HepG2 (cell line): ENCODE results near the gene DENND1C. TPM values are rescaled to one million over a fixed set of nuclear protein-coding genes. Genes with fewer than 3 reads are reported as not detected.

Experiments used
- NFATC3 ChIP-seq: sonication (generic); formaldehyde crosslinking; IDR thresholded peaks from 2 replicates; pipeline ENCODE4 v1.5.1; 2020; ENCODE audit warnings: mild to moderate bottlenecking, missing genetic modification reagents
- SATB2 ChIP-seq: sonication (generic); formaldehyde crosslinking; IDR thresholded peaks from 2 replicates; pipeline ENCODE4 v1.5.0; 2020; ENCODE audit warnings: missing genetic modification reagents
- SIN3B ChIP-seq: fragments of 150-350 bp; IDR thresholded peaks from 2 replicates; pipeline ENCODE4 v1.6.1; 2014; ENCODE audit warnings: low read length
- TGIF2 ChIP-seq: IDR thresholded peaks from 2 replicates; pipeline ENCODE4 v1.6.1; 2016; ENCODE audit warnings: control low read depth, missing compliant biosample characterization
- ZNF160 ChIP-seq: sonication (generic); formaldehyde crosslinking; IDR thresholded peaks from 2 replicates; pipeline ENCODE4 v1.8.0; 2022; ENCODE audit warnings: mild to moderate bottlenecking, inconsistent platforms, missing genetic modification reagents
- ZNF30 ChIP-seq: sonication (generic); formaldehyde crosslinking; IDR thresholded peaks from 2 replicates; pipeline ENCODE4 v1.5.0; 2020; ENCODE audit warnings: mild to moderate bottlenecking, missing genetic modification reagents
- ZNF598 ChIP-seq: sonication (generic); formaldehyde crosslinking; IDR thresholded peaks from 2 replicates; pipeline ENCODE4 v1.5.1; 2020; ENCODE audit warnings: mild to moderate bottlenecking, missing genetic modification reagents, borderline replicate concordance
- ZNF672 ChIP-seq: sonication (generic); formaldehyde crosslinking; IDR thresholded peaks from 2 replicates; pipeline ENCODE4 v1.8.1; 2022; ENCODE audit warnings: missing genetic modification reagents
- polyA plus RNA-seq, 8 experiments: library from polyadenylated mRNA; depleted of rRNA in 3 of 8; stranded (reverse) in 7 of 8; unstranded in 1 of 8; fragments of >200 nt; fragmentation: Illumina TruSeq in 4 of 8; extraction: Trizol in 4 of 8; gene quantifications; 2 replicates each; pipeline versions ENCODE4 v1.2.1 to v1.2.3, GENCODE V29; 2011 to 2016; ENCODE audit warnings: low read depth in 4 of 8, missing spikeins in 1 of 8, mixed read lengths in 1 of 8; ENCODE audit not compliant: insufficient read depth in 1 of 8
- total RNA-seq, 5 experiments: library from RNA; depleted of rRNA; stranded (reverse); fragments of >200 nt; fragmentation: Illumina TruSeq; extraction: Trizol; gene quantifications; 2 replicates each; pipeline ENCODE4 v1.2.3, GENCODE V29; 2016; ENCODE audit warnings: low read depth in 1 of 5
- TF ChIP-seq, protein P1 (sequence below): sonication (generic); formaldehyde crosslinking; IDR thresholded peaks from 2 replicates; pipeline ENCODE4 v1.9.0; 2021; ENCODE audit warnings: mild to moderate bottlenecking, missing genetic modification reagents
- TF ChIP-seq, protein P2 (sequence below): sonication (generic); formaldehyde crosslinking; IDR thresholded peaks from 2 replicates; pipeline ENCODE4 v1.4.0; 2020; ENCODE audit warnings: mild to moderate bottlenecking, missing genetic modification reagents
- TF ChIP-seq, protein P3 (sequence below): sonication (generic); formaldehyde crosslinking; IDR thresholded peaks from 2 replicates; pipeline ENCODE4 v1.8.1; 2023; ENCODE audit warnings: mild to moderate bottlenecking, missing genetic modification reagents
- TF ChIP-seq, protein P4 (sequence below): sonication (generic); formaldehyde crosslinking; IDR thresholded peaks from 2 replicates; pipeline ENCODE4 v1.5.1; 2020; ENCODE audit warnings: missing genetic modification reagents, mild to moderate bottlenecking, borderline replicate concordance

The DENND1C gene
- total and polyA plus RNA-seq, 2 of the 13 experiments (the other 11 are each of a cell fraction or from before 2014, with no cell fraction given), result 0.04 to 0.73 TPM

DNA sequence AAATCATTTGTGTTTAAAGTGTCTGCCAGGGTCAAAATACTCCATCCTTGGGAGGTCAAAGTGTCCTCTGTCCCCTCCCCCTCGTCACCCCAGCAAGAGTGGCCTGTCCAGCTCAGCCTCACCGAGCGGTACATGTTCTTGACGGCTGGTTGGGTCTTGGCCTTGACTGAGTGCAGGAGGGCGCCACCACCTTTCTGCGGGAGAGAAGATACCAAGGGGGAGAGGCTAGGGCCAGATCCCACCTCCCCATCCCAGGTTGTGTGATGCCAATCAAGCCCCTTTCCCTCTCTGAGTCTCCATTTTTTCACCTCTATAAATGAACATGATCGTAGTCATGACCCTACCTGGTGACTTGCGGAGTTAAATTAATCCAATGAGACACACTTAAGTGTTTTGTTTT, 11.4 kb downstream of the DENND1C start (continued):
- no peak for TF ChIP-seq ZNF160
- TF ChIP-seq, protein P1, sequence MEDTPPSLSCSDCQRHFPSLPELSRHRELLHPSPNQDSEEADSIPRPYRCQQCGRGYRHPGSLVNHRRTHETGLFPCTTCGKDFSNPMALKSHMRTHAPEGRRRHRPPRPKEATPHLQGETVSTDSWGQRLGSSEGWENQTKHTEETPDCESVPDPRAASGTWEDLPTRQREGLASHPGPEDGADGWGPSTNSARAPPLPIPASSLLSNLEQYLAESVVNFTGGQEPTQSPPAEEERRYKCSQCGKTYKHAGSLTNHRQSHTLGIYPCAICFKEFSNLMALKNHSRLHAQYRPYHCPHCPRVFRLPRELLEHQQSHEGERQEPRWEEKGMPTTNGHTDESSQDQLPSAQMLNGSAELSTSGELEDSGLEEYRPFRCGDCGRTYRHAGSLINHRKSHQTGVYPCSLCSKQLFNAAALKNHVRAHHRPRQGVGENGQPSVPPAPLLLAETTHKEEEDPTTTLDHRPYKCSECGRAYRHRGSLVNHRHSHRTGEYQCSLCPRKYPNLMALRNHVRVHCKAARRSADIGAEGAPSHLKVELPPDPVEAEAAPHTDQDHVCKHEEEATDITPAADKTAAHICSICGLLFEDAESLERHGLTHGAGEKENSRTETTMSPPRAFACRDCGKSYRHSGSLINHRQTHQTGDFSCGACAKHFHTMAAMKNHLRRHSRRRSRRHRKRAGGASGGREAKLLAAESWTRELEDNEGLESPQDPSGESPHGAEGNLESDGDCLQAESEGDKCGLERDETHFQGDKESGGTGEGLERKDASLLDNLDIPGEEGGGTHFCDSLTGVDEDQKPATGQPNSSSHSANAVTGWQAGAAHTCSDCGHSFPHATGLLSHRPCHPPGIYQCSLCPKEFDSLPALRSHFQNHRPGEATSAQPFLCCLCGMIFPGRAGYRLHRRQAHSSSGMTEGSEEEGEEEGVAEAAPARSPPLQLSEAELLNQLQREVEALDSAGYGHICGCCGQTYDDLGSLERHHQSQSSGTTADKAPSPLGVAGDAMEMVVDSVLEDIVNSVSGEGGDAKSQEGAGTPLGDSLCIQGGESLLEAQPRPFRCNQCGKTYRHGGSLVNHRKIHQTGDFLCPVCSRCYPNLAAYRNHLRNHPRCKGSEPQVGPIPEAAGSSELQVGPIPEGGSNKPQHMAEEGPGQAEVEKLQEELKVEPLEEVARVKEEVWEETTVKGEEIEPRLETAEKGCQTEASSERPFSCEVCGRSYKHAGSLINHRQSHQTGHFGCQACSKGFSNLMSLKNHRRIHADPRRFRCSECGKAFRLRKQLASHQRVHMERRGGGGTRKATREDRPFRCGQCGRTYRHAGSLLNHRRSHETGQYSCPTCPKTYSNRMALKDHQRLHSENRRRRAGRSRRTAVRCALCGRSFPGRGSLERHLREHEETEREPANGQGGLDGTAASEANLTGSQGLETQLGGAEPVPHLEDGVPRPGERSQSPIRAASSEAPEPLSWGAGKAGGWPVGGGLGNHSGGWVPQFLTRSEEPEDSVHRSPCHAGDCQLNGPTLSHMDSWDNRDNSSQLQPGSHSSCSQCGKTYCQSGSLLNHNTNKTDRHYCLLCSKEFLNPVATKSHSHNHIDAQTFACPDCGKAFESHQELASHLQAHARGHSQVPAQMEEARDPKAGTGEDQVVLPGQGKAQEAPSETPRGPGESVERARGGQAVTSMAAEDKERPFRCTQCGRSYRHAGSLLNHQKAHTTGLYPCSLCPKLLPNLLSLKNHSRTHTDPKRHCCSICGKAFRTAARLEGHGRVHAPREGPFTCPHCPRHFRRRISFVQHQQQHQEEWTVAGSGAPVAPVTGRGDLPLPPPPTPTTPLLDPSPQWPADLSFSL (CRISPR knock-in tag), result no peak
- no peak for TF ChIP-seq NFATC3
- no peak for TF ChIP-seq ZNF598 (CRISPR knock-in tag)
- TF ChIP-seq, protein P2, sequence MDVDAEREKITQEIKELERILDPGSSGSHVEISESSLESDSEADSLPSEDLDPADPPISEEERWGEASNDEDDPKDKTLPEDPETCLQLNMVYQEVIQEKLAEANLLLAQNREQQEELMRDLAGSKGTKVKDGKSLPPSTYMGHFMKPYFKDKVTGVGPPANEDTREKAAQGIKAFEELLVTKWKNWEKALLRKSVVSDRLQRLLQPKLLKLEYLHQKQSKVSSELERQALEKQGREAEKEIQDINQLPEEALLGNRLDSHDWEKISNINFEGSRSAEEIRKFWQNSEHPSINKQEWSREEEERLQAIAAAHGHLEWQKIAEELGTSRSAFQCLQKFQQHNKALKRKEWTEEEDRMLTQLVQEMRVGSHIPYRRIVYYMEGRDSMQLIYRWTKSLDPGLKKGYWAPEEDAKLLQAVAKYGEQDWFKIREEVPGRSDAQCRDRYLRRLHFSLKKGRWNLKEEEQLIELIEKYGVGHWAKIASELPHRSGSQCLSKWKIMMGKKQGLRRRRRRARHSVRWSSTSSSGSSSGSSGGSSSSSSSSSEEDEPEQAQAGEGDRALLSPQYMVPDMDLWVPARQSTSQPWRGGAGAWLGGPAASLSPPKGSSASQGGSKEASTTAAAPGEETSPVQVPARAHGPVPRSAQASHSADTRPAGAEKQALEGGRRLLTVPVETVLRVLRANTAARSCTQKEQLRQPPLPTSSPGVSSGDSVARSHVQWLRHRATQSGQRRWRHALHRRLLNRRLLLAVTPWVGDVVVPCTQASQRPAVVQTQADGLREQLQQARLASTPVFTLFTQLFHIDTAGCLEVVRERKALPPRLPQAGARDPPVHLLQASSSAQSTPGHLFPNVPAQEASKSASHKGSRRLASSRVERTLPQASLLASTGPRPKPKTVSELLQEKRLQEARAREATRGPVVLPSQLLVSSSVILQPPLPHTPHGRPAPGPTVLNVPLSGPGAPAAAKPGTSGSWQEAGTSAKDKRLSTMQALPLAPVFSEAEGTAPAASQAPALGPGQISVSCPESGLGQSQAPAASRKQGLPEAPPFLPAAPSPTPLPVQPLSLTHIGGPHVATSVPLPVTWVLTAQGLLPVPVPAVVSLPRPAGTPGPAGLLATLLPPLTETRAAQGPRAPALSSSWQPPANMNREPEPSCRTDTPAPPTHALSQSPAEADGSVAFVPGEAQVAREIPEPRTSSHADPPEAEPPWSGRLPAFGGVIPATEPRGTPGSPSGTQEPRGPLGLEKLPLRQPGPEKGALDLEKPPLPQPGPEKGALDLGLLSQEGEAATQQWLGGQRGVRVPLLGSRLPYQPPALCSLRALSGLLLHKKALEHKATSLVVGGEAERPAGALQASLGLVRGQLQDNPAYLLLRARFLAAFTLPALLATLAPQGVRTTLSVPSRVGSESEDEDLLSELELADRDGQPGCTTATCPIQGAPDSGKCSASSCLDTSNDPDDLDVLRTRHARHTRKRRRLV (CRISPR knock-in tag), result no peak
- TF ChIP-seq, protein P3, sequence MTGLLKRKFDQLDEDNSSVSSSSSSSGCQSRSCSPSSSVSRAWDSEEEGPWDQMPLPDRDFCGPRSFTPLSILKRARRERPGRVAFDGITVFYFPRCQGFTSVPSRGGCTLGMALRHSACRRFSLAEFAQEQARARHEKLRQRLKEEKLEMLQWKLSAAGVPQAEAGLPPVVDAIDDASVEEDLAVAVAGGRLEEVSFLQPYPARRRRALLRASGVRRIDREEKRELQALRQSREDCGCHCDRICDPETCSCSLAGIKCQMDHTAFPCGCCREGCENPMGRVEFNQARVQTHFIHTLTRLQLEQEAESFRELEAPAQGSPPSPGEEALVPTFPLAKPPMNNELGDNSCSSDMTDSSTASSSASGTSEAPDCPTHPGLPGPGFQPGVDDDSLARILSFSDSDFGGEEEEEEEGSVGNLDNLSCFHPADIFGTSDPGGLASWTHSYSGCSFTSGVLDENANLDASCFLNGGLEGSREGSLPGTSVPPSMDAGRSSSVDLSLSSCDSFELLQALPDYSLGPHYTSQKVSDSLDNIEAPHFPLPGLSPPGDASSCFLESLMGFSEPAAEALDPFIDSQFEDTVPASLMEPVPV, result no peak
- TF ChIP-seq, protein P4, sequence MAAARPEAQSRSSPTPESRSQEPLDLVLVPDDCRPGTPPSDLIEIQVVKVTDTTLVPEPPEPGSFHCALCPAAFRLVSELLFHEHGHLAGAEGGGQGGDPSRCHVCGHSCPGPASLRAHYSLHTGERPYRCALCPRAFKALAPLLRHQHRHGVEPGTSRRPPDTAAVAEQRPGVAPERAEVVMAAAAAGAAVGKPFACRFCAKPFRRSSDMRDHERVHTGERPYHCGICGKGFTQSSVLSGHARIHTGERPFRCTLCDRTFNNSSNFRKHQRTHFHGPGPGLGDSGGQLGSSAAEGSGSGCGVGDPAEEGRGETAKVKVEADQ, result no peak
- TF ChIP-seq ZNF672 (CRISPR knock-in tag), result no peak
- no peak for TF ChIP-seq SATB2 (CRISPR knock-in tag)
- TF ChIP-seq ZNF30 (CRISPR knock-in tag), result no peak
- TF ChIP-seq TGIF2 (CRISPR knock-in tag), result no peak
- no peak for TF ChIP-seq SIN3B
